HepG2 (cell line): Measurements from ENCODE around the gene C18orf54. TPM values are rescaled to one million over a fixed set of nuclear protein-coding genes. Genes with fewer than 3 reads are reported as not detected.

Source experiments
- CEBPG ChIP-seq: IDR thresholded peaks from 2 replicates; pipeline ENCODE4 v1.6.1; 2016
- CENPX ChIP-seq: sonication (generic); formaldehyde crosslinking; IDR thresholded peaks from 2 replicates; pipeline ENCODE4 v1.9.0; 2021; ENCODE audit warnings: mild to moderate bottlenecking, missing genetic modification reagents, moderate library complexity
- GATA4 ChIP-seq: sonication (generic); IDR thresholded peaks from 2 replicates; pipeline ENCODE4 v1.6.1; 2016; ENCODE audit warnings: antibody characterized with exemption, low read depth, borderline replicate concordance
- HNRNPLL ChIP-seq: fragments of 200-400 bp; formaldehyde crosslinking; IDR thresholded peaks from 2 replicates; pipeline ENCODE4 v1.6.1; 2017; ENCODE audit warnings: mild to moderate bottlenecking, low read depth, low read length; ENCODE audit not compliant: poor library complexity, severe bottlenecking
- HNRNPUL1 ChIP-seq: fragments of 200-400 bp; formaldehyde crosslinking; IDR thresholded peaks from 2 replicates; pipeline ENCODE4 v1.6.1; 2017; ENCODE audit warnings: low read depth, mild to moderate bottlenecking, low read length, moderate library complexity
- KDM3A ChIP-seq: IDR thresholded peaks from 2 replicates; pipeline ENCODE4 v1.6.1; 2018; ENCODE audit warnings: low read depth, missing compliant biosample characterization
- KLF9 ChIP-seq: IDR thresholded peaks from 2 replicates; pipeline ENCODE4 v1.6.1; 2016; ENCODE audit warnings: low read depth
- MLLT10 ChIP-seq: sonication (generic); formaldehyde crosslinking; IDR thresholded peaks from 2 replicates; pipeline ENCODE4 v1.4.0; 2020; ENCODE audit warnings: missing genetic modification reagents
- MYNN ChIP-seq: sonication (generic); formaldehyde crosslinking; IDR thresholded peaks from 2 replicates; pipeline ENCODE4 v1.4.0; 2020; ENCODE audit warnings: mild to moderate bottlenecking, low read depth, missing genetic modification reagents
- MZF1 ChIP-seq: sonication (generic); formaldehyde crosslinking; IDR thresholded peaks from 2 replicates; pipeline ENCODE4 v1.8.1; 2023; ENCODE audit warnings: mild to moderate bottlenecking, missing genetic modification reagents, borderline replicate concordance
- NFIC ChIP-seq: IDR thresholded peaks from 2 replicates; pipeline ENCODE4 v1.6.1; 2012; ENCODE audit warnings: mild to moderate bottlenecking, low read length, inconsistent platforms
- NR2F2 ChIP-seq: IDR thresholded peaks from 2 replicates; pipeline ENCODE4 v1.6.1; 2012; ENCODE audit warnings: low read depth, inconsistent platforms, borderline replicate concordance
- POLR2G ChIP-seq: fragments of 200-400 bp; formaldehyde crosslinking; IDR thresholded peaks from 2 replicates; pipeline ENCODE4 v1.6.1; 2018; ENCODE audit warnings: mild to moderate bottlenecking, low read depth, low read length, moderate library complexity
- PREB ChIP-seq: sonication (generic); formaldehyde crosslinking; IDR thresholded peaks from 2 replicates; pipeline ENCODE4 v1.4.0; 2020; ENCODE audit warnings: missing genetic modification reagents
- RFXANK ChIP-seq: IDR thresholded peaks from 2 replicates; pipeline ENCODE4 v1.6.1; 2016
- SAFB2 ChIP-seq: sonication (generic); formaldehyde crosslinking; IDR thresholded peaks from 2 replicates; pipeline ENCODE4 v1.5.1; 2020; ENCODE audit warnings: missing genetic modification reagents, low read depth, mild to moderate bottlenecking, borderline replicate concordance
- SMC3 ChIP-seq: IDR thresholded peaks from 2 replicates; pipeline ENCODE4 v1.6.1; 2011; ENCODE audit warnings: low read length, improper control_type of control experiment
- SP4 ChIP-seq: sonication (generic); formaldehyde crosslinking; IDR thresholded peaks from 2 replicates; pipeline ENCODE4 v1.8.1; 2023; ENCODE audit warnings: mild to moderate bottlenecking, missing genetic modification reagents
- TARDBP ChIP-seq: sonication (generic); formaldehyde crosslinking; IDR thresholded peaks from 2 replicates; pipeline ENCODE4 v1.8.0; 2022; ENCODE audit warnings: mild to moderate bottlenecking, missing genetic modification reagents
- TEAD2 ChIP-seq: sonication (generic); formaldehyde crosslinking; IDR thresholded peaks from 2 replicates; pipeline ENCODE4 v1.9.0; 2021; ENCODE audit warnings: missing genetic modification reagents
- TGIF2 ChIP-seq: IDR thresholded peaks from 2 replicates; pipeline ENCODE4 v1.6.1; 2016; ENCODE audit warnings: control low read depth, missing compliant biosample characterization
- ZNF430 ChIP-seq: sonication (generic); formaldehyde crosslinking; IDR thresholded peaks from 2 replicates; pipeline ENCODE4 v1.9.0; 2021; ENCODE audit warnings: mild to moderate bottlenecking, missing genetic modification reagents
- ZNF569 ChIP-seq: sonication (generic); formaldehyde crosslinking; IDR thresholded peaks from 2 replicates; pipeline ENCODE4 v1.5.0; 2020; ENCODE audit warnings: mild to moderate bottlenecking, missing genetic modification reagents, moderate library complexity, borderline replicate concordance
- ZNF761 ChIP-seq: sonication (generic); formaldehyde crosslinking; conservative IDR thresholded peaks from 2 replicates; pipeline ENCODE4 v1.4.0; 2020; ENCODE audit warnings: mild to moderate bottlenecking, missing genetic modification reagents
- ZNF839 ChIP-seq: sonication (generic); formaldehyde crosslinking; IDR thresholded peaks from 2 replicates; pipeline ENCODE4 v1.4.0; 2020; ENCODE audit warnings: missing genetic modification reagents, mild to moderate bottlenecking, borderline replicate concordance
- ZSCAN21 ChIP-seq: sonication (generic); formaldehyde crosslinking; IDR thresholded peaks from 2 replicates; pipeline ENCODE4 v1.8.0; 2022; ENCODE audit warnings: mild to moderate bottlenecking, missing genetic modification reagents, moderate library complexity, borderline replicate concordance
- polyA plus RNA-seq, 8 experiments: library from polyadenylated mRNA; depleted of rRNA in 3 of 8; stranded (reverse) in 7 of 8; unstranded in 1 of 8; fragments of >200 nt; fragmentation: Illumina TruSeq in 4 of 8; extraction: Trizol in 4 of 8; gene quantifications; 2 replicates each; pipeline versions ENCODE4 v1.2.1 to v1.2.3, GENCODE V29; 2011 to 2016; ENCODE audit warnings: low read depth in 4 of 8, missing spikeins in 1 of 8, mixed read lengths in 1 of 8; ENCODE audit not compliant: insufficient read depth in 1 of 8
- total RNA-seq, 5 experiments: library from RNA; depleted of rRNA; stranded (reverse); fragments of >200 nt; fragmentation: Illumina TruSeq; extraction: Trizol; gene quantifications; 2 replicates each; pipeline ENCODE4 v1.2.3, GENCODE V29; 2016; ENCODE audit warnings: low read depth in 1 of 5
- TF ChIP-seq, protein P1 (sequence below): sonication (generic); formaldehyde crosslinking; IDR thresholded peaks from 2 replicates; pipeline ENCODE4 v1.5.0; 2020; ENCODE audit warnings: mild to moderate bottlenecking, missing genetic modification reagents, borderline replicate concordance
- TF ChIP-seq, protein P2 (sequence below): IDR thresholded peaks from 2 replicates; pipeline ENCODE4 v1.6.1; 2016

C18orf54 gene
- total and polyA plus RNA-seq, 2 of the 13 experiments (the other 11 are each of a cell fraction or from before 2014, with no cell fraction given) = 1.8 to 2.5 TPM

- TF ChIP-seq MZF1 (CRISPR knock-in tag) = no peak
- no peak for TF ChIP-seq RFXANK (CRISPR knock-in tag)
- no peak for TF ChIP-seq PREB
- no peak for TF ChIP-seq TEAD2 (CRISPR knock-in tag)
- TF ChIP-seq CEBPG (CRISPR knock-in tag) = no peak
- no peak for TF ChIP-seq ZNF569
- peak; percentile 36; the same call in 1 of the 2 replicates for TF ChIP-seq ZSCAN21 (CRISPR knock-in tag)
- no peak for TF ChIP-seq NR2F2
- TF ChIP-seq HNRNPLL = peak; percentile 77
- TF ChIP-seq SP4 (CRISPR knock-in tag) = no peak
- no peak for TF ChIP-seq MYNN (CRISPR knock-in tag)
- TF ChIP-seq ZNF761 (CRISPR knock-in tag) = 0 out of 2 replicates have a peak, but pooled peaks have one; percentile 42
- TF ChIP-seq SMC3 = no peak; the same call in 1 of the 2 replicates
- TF ChIP-seq TGIF2 (CRISPR knock-in tag) = peak; percentile 73; the same call in 1 of the 2 replicates
- TF ChIP-seq KLF9 (CRISPR knock-in tag) = no peak
- no peak for TF ChIP-seq MLLT10 (CRISPR knock-in tag)
- TF ChIP-seq GATA4 = no peak
- TF ChIP-seq ZNF839 (CRISPR knock-in tag) = no peak
- 0 out of 2 replicates have a peak, but pooled peaks have one; percentile 57 for TF ChIP-seq KDM3A (CRISPR knock-in tag)
- TF ChIP-seq NFIC = no peak
- peak; percentile 59; the same call in 1 of the 2 replicates for TF ChIP-seq SAFB2 (CRISPR knock-in tag)
- peak; percentile 52 for TF ChIP-seq TARDBP
- TF ChIP-seq ZNF430 (CRISPR knock-in tag) = no peak
- TF ChIP-seq POLR2G = peak; percentile 73
- TF ChIP-seq HNRNPUL1 = no peak
- TF ChIP-seq, protein P1, sequence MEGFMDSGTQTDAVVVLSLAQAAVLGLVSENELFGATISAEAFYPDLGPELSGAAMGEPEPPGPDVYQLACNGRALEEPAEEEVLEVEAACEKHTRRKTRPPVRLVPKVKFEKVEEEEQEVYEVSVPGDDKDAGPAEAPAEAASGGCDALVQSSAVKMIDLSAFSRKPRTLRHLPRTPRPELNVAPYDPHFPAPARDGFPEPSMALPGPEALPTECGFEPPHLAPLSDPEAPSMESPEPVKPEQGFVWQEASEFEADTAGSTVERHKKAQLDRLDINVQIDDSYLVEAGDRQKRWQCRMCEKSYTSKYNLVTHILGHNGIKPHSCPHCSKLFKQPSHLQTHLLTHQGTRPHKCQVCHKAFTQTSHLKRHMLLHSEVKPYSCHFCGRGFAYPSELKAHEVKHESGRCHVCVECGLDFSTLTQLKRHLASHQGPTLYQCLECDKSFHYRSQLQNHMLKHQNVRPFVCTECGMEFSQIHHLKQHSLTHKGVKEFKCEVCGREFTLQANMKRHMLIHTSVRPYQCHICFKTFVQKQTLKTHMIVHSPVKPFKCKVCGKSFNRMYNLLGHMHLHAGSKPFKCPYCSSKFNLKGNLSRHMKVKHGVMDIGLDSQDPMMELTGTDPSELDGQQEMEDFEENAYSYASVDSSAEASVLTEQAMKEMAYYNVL = no peak
- TF ChIP-seq CENPX (CRISPR knock-in tag) = no peak
- TF ChIP-seq, protein P2, sequence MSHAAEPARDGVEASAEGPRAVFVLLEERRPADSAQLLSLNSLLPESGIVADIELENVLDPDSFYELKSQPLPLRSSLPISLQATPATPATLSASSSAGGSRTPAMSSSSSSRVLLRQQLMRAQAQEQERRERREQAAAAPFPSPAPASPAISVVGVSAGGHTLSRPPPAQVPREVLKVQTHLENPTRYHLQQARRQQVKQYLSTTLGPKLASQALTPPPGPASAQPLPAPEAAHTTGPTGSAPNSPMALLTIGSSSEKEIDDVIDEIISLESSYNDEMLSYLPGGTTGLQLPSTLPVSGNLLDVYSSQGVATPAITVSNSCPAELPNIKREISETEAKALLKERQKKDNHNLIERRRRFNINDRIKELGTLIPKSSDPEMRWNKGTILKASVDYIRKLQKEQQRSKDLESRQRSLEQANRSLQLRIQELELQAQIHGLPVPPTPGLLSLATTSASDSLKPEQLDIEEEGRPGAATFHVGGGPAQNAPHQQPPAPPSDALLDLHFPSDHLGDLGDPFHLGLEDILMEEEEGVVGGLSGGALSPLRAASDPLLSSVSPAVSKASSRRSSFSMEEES (CRISPR knock-in tag) = 0 out of 2 replicates have a peak, but pooled peaks have one; percentile 26
Measured at GRCh38 chr18:54357660-54358494, at the start of gene C18orf54, which contains the start of gene STARD6 (continued).
